ENCODE results near the gene TLE3.

GRCh38 chr15:70060214-70060992 is 37.3 kb downstream of the TLE3 start:
- TF ChIP-seq MEIS2 (CRISPR knock-in tag; IDR thresholded peaks at IDR 0.05): no peak
- no peak for TF ChIP-seq POLR2A (IDR thresholded peaks at IDR 0.05; ENCODE audit: insufficient read depth in 1 of 2, low read depth in 2 of 2, low read length in 2 of 2)
- TF ChIP-seq ZNF160 (CRISPR knock-in tag; IDR thresholded peaks at IDR 0.05): no peak
- TF ChIP-seq POLR2AphosphoS5 (IDR thresholded peaks at IDR 0.05; ENCODE audit: low read depth, low read length): no peak
- no peak for TF ChIP-seq E2F1 (CRISPR knock-in tag; IDR thresholded peaks at IDR 0.05)
- TF ChIP-seq CTCF (CRISPR knock-in tag; IDR thresholded peaks at IDR 0.05): no peak
- TF ChIP-seq FLYWCH1 (CRISPR knock-in tag; IDR thresholded peaks at IDR 0.05): no peak
- TF ChIP-seq ZBTB7A (CRISPR knock-in tag; IDR thresholded peaks at IDR 0.05): no peak
- TF ChIP-seq ARNT (IDR thresholded peaks at IDR 0.05): no peak
- TF ChIP-seq GMEB2 (CRISPR knock-in tag; IDR thresholded peaks at IDR 0.05; ENCODE audit: low read depth): no peak
- TF ChIP-seq MEIS1 (CRISPR knock-in tag; IDR thresholded peaks at IDR 0.05; ENCODE audit: borderline replicate concordance): no peak
